ENCODE results near the gene BHLHE23.
"Not testable (repeated sequence)": the region's sequence is repeated elsewhere in the genome, so short reads cannot be mapped to it uniquely, and the experiment has no call there.

Gene BHLHE23

GRCh38 chr20:63041776-63042175, 35.0 kb upstream of the BHLHE23 start:
- H2BK120ac ChIP-seq (ENCODE audit: low read depth, low read length) = no peak overlapping the region
- no peak overlapping the region for H4K8ac ChIP-seq (ENCODE audit: low read depth, low read length)
- H2AK5ac ChIP-seq (ENCODE audit: low read length) = no peak overlapping the region
- no peak overlapping the region for H4K5ac ChIP-seq (ENCODE audit: low read length)
- H3K4me2 ChIP-seq (ENCODE audit: low read length) = no peak overlapping the region
- H3K4me1 ChIP-seq (ENCODE audit: control insufficient read depth, low read depth, low read length) = no peaks in the 10 kb centered on the region
- no CpG with 5 or more reads among the region's 7 CpGs for WGBS (ENCODE audit: extremely low coverage, insufficient coverage, low lambda C conversion rate)
- H3K18ac ChIP-seq (ENCODE audit: low read length) = no peak overlapping the region
- no peaks in the 10 kb centered on the region for H3K79me1 ChIP-seq (ENCODE audit: low read length)
- H3K4me3 ChIP-seq (ENCODE audit: low read length) = no peak overlapping the region
- no peak overlapping the region for H2BK15ac ChIP-seq (replicated peaks; ENCODE audit: low read depth)
- no peaks in the 10 kb centered on the region for H3K27me3 ChIP-seq (ENCODE audit: insufficient read depth, low read length, poor library complexity)
- H3K27ac ChIP-seq (ENCODE audit: low read depth, low read length) = no peak overlapping the region
- no peaks in the 10 kb centered on the region for H3K36me3 ChIP-seq (ENCODE audit: control insufficient read depth, insufficient read depth, low read length)
- no peak overlapping the region for H3K23ac ChIP-seq (ENCODE audit: low read length)
- no peak for DNase-seq
- H3K4ac ChIP-seq (ENCODE audit: low read depth, low read length) = no peak overlapping the region
- H3K79me2 ChIP-seq (ENCODE audit: control insufficient read depth, insufficient read depth, low read length) = no peaks in the 10 kb centered on the region
- no peak overlapping the region for H2BK5ac ChIP-seq (ENCODE audit: low read length)
- H3K9ac ChIP-seq (ENCODE audit: low read length) = no peak overlapping the region
- no peak overlapping the region for H3K56ac ChIP-seq (ENCODE audit: low read length)

DNA sequence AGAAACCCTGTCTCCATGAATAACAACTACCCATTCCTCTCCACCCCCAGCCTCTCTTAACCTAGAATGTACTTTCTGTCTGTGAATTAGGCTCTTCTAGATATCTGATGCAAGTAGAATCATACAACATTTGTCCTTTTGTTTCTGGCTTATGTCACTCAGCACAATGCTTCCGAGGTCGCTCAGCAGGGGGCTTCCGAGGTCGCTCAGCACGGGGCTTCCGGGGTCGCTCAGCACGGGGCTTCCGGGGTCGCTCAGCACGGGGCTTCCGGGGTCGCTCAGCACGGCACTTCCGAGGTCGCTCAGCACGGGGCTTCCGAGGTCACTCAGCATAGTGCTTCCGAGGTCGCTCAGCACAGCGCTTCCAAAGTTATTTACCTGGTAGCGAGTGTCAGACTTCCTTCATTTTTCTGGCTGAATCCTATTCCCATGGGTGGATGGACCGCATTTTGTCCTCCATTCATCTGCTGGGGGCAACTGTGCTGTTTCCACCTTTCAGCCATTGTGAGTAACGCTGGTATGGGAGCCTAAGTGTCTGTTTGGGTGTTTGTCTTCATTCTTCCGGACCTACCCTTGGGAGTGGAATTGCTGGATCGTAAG, 31.0 kb upstream of the BHLHE23 start:
- Histone ChIP-seq H4K8ac (ENCODE audit: low read depth, low read length) (no peak overlapping the region), H3K4me2 (ENCODE audit: low read length) (no peak overlapping the region), H2BK15ac (replicated peaks; ENCODE audit: low read depth) (no peak overlapping the region), H3K4ac (ENCODE audit: low read depth, low read length) (no peak overlapping the region), H3K4me1 (ENCODE audit: control insufficient read depth, low read depth, low read length) (no peaks in the 10 kb centered on the region), H3K56ac (ENCODE audit: low read length) (no peak overlapping the region), H3K79me1 (ENCODE audit: low read length) (no peaks in the 10 kb centered on the region), H2BK5ac (ENCODE audit: low read length) (no peak overlapping the region), H4K5ac (ENCODE audit: low read length) (no peak overlapping the region), H3K18ac (ENCODE audit: low read length) (no peak overlapping the region), H2AK5ac (ENCODE audit: low read length) (no peak overlapping the region), H3K27ac (ENCODE audit: low read depth, low read length) (no peak overlapping the region), H3K23ac (ENCODE audit: low read length) (no peak overlapping the region), H2BK120ac (ENCODE audit: low read depth, low read length) (no peak overlapping the region), H3K4me3 (ENCODE audit: low read length) (no peak overlapping the region), H3K79me2 (ENCODE audit: control insufficient read depth, insufficient read depth, low read length) (no peaks in the 10 kb centered on the region), H3K9ac (ENCODE audit: low read length) (no peak overlapping the region), H3K27me3 (ENCODE audit: insufficient read depth, low read length, poor library complexity) (no peaks in the 10 kb centered on the region), H3K36me3 (ENCODE audit: control insufficient read depth, insufficient read depth, low read length) (no peaks in the 10 kb centered on the region)
- DNase-seq = no peak
- no CpG with 5 or more reads among the region's 26 CpGs for WGBS (ENCODE audit: extremely low coverage, insufficient coverage, low lambda C conversion rate)

- no peak overlapping the region for H4K8ac ChIP-seq (ENCODE audit: low read depth, low read length)
- H3K27ac ChIP-seq (ENCODE audit: low read depth, low read length) = no peak overlapping the region
- H2BK15ac ChIP-seq (replicated peaks; ENCODE audit: low read depth) = no peak overlapping the region
- H3K27me3 ChIP-seq (ENCODE audit: insufficient read depth, low read length, poor library complexity) = no peaks in the 10 kb centered on the region
- no peak overlapping the region for H2AK5ac ChIP-seq (ENCODE audit: low read length)
- H3K56ac ChIP-seq (ENCODE audit: low read length) = no peak overlapping the region
- no peaks in the 10 kb centered on the region for H3K79me1 ChIP-seq (ENCODE audit: low read length)
- no peak overlapping the region for H3K18ac ChIP-seq (ENCODE audit: low read length)
- no CpG with 5 or more reads among the region's 19 CpGs for WGBS (ENCODE audit: extremely low coverage, insufficient coverage, low lambda C conversion rate)
- no peak overlapping the region for H2BK120ac ChIP-seq (ENCODE audit: low read depth, low read length)
- H3K4ac ChIP-seq (ENCODE audit: low read depth, low read length) = no peak overlapping the region
- H3K4me1 ChIP-seq (ENCODE audit: control insufficient read depth, low read depth, low read length) = no peaks in the 10 kb centered on the region
- H3K36me3 ChIP-seq (ENCODE audit: control insufficient read depth, insufficient read depth, low read length) = no peaks in the 10 kb centered on the region
- H3K79me2 ChIP-seq (ENCODE audit: control insufficient read depth, insufficient read depth, low read length) = no peaks in the 10 kb centered on the region
- DNase-seq = no peak
- no peak overlapping the region for H4K5ac ChIP-seq (ENCODE audit: low read length)
- H3K4me2 ChIP-seq (ENCODE audit: low read length) = no peak overlapping the region
- H3K23ac ChIP-seq (ENCODE audit: low read length) = no peak overlapping the region
- H3K4me3 ChIP-seq (ENCODE audit: low read length) = no peak overlapping the region
- H3K9ac ChIP-seq (ENCODE audit: low read length) = no peak overlapping the region
- no peak overlapping the region for H2BK5ac ChIP-seq (ENCODE audit: low read length)
These were observed 29.5 kb upstream of the BHLHE23 start for GRCh38 chr20:63036291-63036690.

- Histone ChIP-seq H3K18ac (ENCODE audit: low read length) (no peak overlapping the region), H3K27me3 (ENCODE audit: insufficient read depth, low read length, poor library complexity) (no peaks in the 10 kb centered on the region), H4K8ac (ENCODE audit: low read depth, low read length) (no peak overlapping the region), H3K4me3 (ENCODE audit: low read length) (no peak overlapping the region), H2BK120ac (ENCODE audit: low read depth, low read length) (no peak overlapping the region), H3K4ac (ENCODE audit: low read depth, low read length) (no peak overlapping the region), H3K4me1 (ENCODE audit: control insufficient read depth, low read depth, low read length) (no peaks in the 10 kb centered on the region), H3K27ac (ENCODE audit: low read depth, low read length) (no peak overlapping the region), H3K9ac (ENCODE audit: low read length) (no peak overlapping the region), H4K5ac (ENCODE audit: low read length) (no peak overlapping the region), H3K23ac (ENCODE audit: low read length) (no peak overlapping the region), H2AK5ac (ENCODE audit: low read length) (no peak overlapping the region), H3K79me1 (ENCODE audit: low read length) (no peaks in the 10 kb centered on the region), H2BK5ac (ENCODE audit: low read length) (no peak overlapping the region), H3K56ac (ENCODE audit: low read length) (no peak overlapping the region), H3K36me3 (ENCODE audit: control insufficient read depth, insufficient read depth, low read length) (no peaks in the 10 kb centered on the region), H3K79me2 (ENCODE audit: control insufficient read depth, insufficient read depth, low read length) (no peaks in the 10 kb centered on the region), H2BK15ac (replicated peaks; ENCODE audit: low read depth) (no peak overlapping the region), H3K4me2 (ENCODE audit: low read length) (no peak overlapping the region)
- no CpG with 5 or more reads among the region's 23 CpGs for whole genome bisulfite sequencing (ENCODE audit: extremely low coverage, insufficient coverage, low lambda C conversion rate)
- DNase-seq = no peak
These were observed 28.9 kb upstream of the BHLHE23 start for GRCh38 chr20:63035603-63036185.

DNA sequence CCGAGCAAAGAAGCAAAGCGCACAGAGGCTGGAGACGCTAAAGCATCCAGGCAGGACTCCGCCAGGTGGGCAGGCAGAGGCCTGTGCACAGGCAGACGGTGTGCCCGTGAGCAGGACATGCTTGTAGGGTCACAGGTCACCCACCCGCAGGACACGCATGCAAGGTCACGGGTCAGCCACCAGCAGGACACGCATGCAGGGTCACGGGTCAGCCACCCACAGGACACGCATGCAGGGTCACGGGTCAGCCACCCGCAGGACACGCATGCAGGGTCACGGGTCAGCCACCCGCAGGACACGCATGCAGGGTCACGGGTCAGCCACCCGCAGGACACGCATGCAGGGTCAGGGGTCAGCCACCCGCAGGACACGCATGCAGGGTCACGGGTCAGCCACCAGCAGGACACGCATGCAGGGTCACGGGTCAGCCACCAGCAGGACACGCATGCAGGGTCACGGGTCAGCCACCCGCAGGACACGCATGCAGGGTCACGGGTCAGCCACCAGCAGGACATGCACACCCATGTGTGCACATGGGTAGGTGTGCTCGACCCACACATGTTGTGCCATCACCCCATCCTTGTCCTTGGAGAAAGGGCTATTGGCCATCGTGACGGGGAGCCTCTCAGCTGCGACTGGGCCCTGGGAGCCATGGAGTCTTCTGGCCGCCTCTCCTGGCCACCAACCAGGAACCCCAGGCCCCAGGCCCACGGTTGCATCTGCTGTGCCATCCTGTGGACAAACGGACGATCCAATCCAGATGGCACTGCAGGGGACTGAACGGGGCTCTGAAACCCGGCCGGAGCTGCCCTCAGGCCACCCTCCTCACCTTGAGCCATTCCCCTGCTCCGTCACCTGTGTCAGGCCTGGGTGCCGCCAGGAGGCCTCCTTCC, 28.2 kb upstream of the BHLHE23 start:
- not testable (repeated sequence) for H2BK5ac ChIP-seq (ENCODE audit: low read length); H3K27ac ChIP-seq (ENCODE audit: low read depth, low read length); H3K79me1 ChIP-seq (ENCODE audit: low read length); DNase-seq; H3K18ac ChIP-seq (ENCODE audit: low read length); H3K4me3 ChIP-seq (ENCODE audit: low read length); H3K79me2 ChIP-seq (ENCODE audit: control insufficient read depth, insufficient read depth, low read length); H3K23ac ChIP-seq (ENCODE audit: low read length); H4K5ac ChIP-seq (ENCODE audit: low read length); H3K56ac ChIP-seq (ENCODE audit: low read length); H3K36me3 ChIP-seq (ENCODE audit: control insufficient read depth, insufficient read depth, low read length); H3K4ac ChIP-seq (ENCODE audit: low read depth, low read length); H2BK15ac ChIP-seq (replicated peaks; ENCODE audit: low read depth); H2AK5ac ChIP-seq (ENCODE audit: low read length); H3K27me3 ChIP-seq (ENCODE audit: insufficient read depth, low read length, poor library complexity); H3K4me1 ChIP-seq (ENCODE audit: control insufficient read depth, low read depth, low read length); H4K8ac ChIP-seq (ENCODE audit: low read depth, low read length); H2BK120ac ChIP-seq (ENCODE audit: low read depth, low read length); H3K4me2 ChIP-seq (ENCODE audit: low read length); H3K9ac ChIP-seq (ENCODE audit: low read length)
- no CpG with 5 or more reads among the region's 44 CpGs for whole genome bisulfite sequencing (ENCODE audit: extremely low coverage, insufficient coverage, low lambda C conversion rate)

All from mesendoderm (in vitro differentiated cells).